ENCODE measurements around the gene ANKRD39. TPM values are rescaled to one million over a fixed set of nuclear protein-coding genes. Genes with fewer than 3 reads are reported as not detected.
A peak's percentile ranks its signal among the peaks of the same experiment; 100 is the strongest.

Gene ANKRD39
- polyA plus RNA-seq, 1 experiment: 8.1 TPM

GRCh38 chr2:96874198-96874831 is 16.5 kb upstream of the ANKRD39 start:
- Histone ChIP-seq H3K4me3 (ENCODE audit: low read depth, low read length) (no peak overlapping the region), H3K27me3 (ENCODE audit: control insufficient read depth, insufficient read depth, low read length) (peaks cover 10% of the 10 kb centered on the region), H3K36me3 (ENCODE audit: control insufficient read depth, insufficient read depth, low read length) (no peaks in the 10 kb centered on the region)
- ChIA-PET POLR2A (no interaction called here), CTCF (interaction anchor here (0.9 to 2.0 kb wide), 4 partner anchors 11 to 53 kb away, joined by 3 to 8 read pairs (median 4); partner anchors contain the start of gene ANKRD39)
- no peak for TF ChIP-seq CTCF (IDR thresholded peaks at IDR 0.05; ENCODE audit: insufficient read depth, low read depth, low read length)
- DNase-seq (ENCODE audit: low read depth): no peak

GRCh38 chr2:96873651-96874096 is 15.9 kb upstream of the ANKRD39 start:
- DNase-seq (ENCODE audit: low read depth): no peak
- ChIA-PET CTCF (interaction anchor here (0.8 to 2.0 kb wide), 3 partner anchors 15 to 54 kb away, joined by 3 to 5 read pairs (median 3); partner anchors contain the start of gene ANKRD39), POLR2A (no interaction called here)
- Histone ChIP-seq H3K4me3 (ENCODE audit: low read depth, low read length) (no peak overlapping the region), H3K27me3 (ENCODE audit: control insufficient read depth, insufficient read depth, low read length) (peaks cover 8% of the 10 kb centered on the region), H3K36me3 (ENCODE audit: control insufficient read depth, insufficient read depth, low read length) (no peaks in the 10 kb centered on the region)
- TF ChIP-seq CTCF (IDR thresholded peaks at IDR 0.05; ENCODE audit: insufficient read depth, low read depth, low read length): no peak

- no peaks in the 10 kb centered on the region for H3K36me3 ChIP-seq (ENCODE audit: control insufficient read depth, insufficient read depth, low read length)
- no peak for TF ChIP-seq CTCF (IDR thresholded peaks at IDR 0.05; ENCODE audit: insufficient read depth, low read depth, low read length)
- H3K27me3 ChIP-seq (ENCODE audit: control insufficient read depth, insufficient read depth, low read length): peaks cover 5% of the 10 kb centered on the region
- no peak for DNase-seq (ENCODE audit: low read depth)
- POLR2A ChIA-PET: no interaction called here
- CTCF ChIA-PET: interaction anchor here (0.8 to 1.4 kb wide), 3 partner anchors 15 to 78 kb away, joined by 3 to 5 read pairs (median 3); partner anchors contain the start of gene ANKRD39
- H3K4me3 ChIP-seq (ENCODE audit: low read depth, low read length): no peak overlapping the region
These were observed 15.0 kb upstream of the ANKRD39 start for GRCh38 chr2:96872591-96873349.

GRCh38 chr2:96870626-96871255 is 12.9 kb upstream of the ANKRD39 start:
- DNase-seq (ENCODE audit: low read depth): no peak
- Histone ChIP-seq H3K36me3 (ENCODE audit: control insufficient read depth, insufficient read depth, low read length) (peaks cover 11% of the 10 kb centered on the region), H3K27me3 (ENCODE audit: control insufficient read depth, insufficient read depth, low read length) (peaks cover 3% of the 10 kb centered on the region; the same call in 1 of the 2 replicates), H3K4me3 (ENCODE audit: low read depth, low read length) (peak overlapping the region; percentile 95)
- no peak for TF ChIP-seq CTCF (IDR thresholded peaks at IDR 0.05; ENCODE audit: insufficient read depth, low read depth, low read length)
- ChIA-PET POLR2A (no interaction called here), CTCF (interaction anchor here (0.8 to 2.2 kb wide), 2 partner anchors 13 to 36 kb away, joined by 3 to 14 read pairs; partner anchors contain the start of gene ANKRD39)
